H1 (cell line): ENCODE data around the gene BCAS1. TPM values are rescaled to one million over a fixed set of nuclear protein-coding genes. Genes with fewer than 3 reads are reported as not detected.

Source experiments
- CTCF ChIA-PET: fragments of 300-600 bp; sonication (Branson Sonifier 250); formaldehyde crosslinking; loops from one replicate; lab custom pipeline; 2021; ENCODE audit not compliant: partially characterized antibody; lab: Charles Lee
- POLR2A ChIA-PET: fragments of 300-600 bp; sonication (Branson Sonifier 250); formaldehyde crosslinking; loops from one replicate; lab custom pipeline; 2021; ENCODE audit warnings: inconsistent platforms; ENCODE audit not compliant: partially characterized antibody; lab: Charles Lee
- DNase-seq, 2 experiments: peaks; one replicate each; pipeline versions ENCODE4 v3.0.0 to v3.0.0-alpha.2; 2010 to 2022; ENCODE audit warnings: low spot score in 2 of 2, low read depth in 1 of 2, mixed read lengths in 1 of 2
- FAIRE-seq: peaks from 2 replicates; lab custom pipeline; 2011; peaks lifted over from hg19 to GRCh38; lab: Jason Lieb, UNC
- H2AFZ ChIP-seq: 2 replicates; pipeline ENCODE4 v1.8.1; 2012; ENCODE audit warnings: low read length, inconsistent platforms
- H2AK5ac ChIP-seq: 2 replicates; pipeline ENCODE4 v1.6.1; 2013; ENCODE audit warnings: low read depth, low read length
- H2BK120ac ChIP-seq: replicated peaks from 2 replicates; pipeline ENCODE3; 2013; ENCODE audit warnings: low read depth, low read length, inconsistent platforms
- H2BK12ac ChIP-seq: 2 replicates; pipeline ENCODE4 v1.6.1; 2013; ENCODE audit warnings: low read depth, low read length
- H2BK15ac ChIP-seq: 2 replicates; pipeline ENCODE4 v1.6.1; 2013; ENCODE audit warnings: low read length
- H2BK20ac ChIP-seq: 2 replicates; pipeline ENCODE4 v1.6.1; 2013; ENCODE audit warnings: low read length
- H2BK5ac ChIP-seq: 2 replicates; pipeline ENCODE4 v1.6.1; 2013; ENCODE audit warnings: low read depth, low read length
- H3K14ac ChIP-seq: 2 replicates; pipeline ENCODE4 v1.6.1; 2013; ENCODE audit warnings: inconsistent platforms; ENCODE audit not compliant: insufficient read length
- H3K18ac ChIP-seq: 2 replicates; pipeline ENCODE4 v1.6.1; 2013; ENCODE audit warnings: low read length; ENCODE audit errors: extremely low read depth
- H3K23ac ChIP-seq: 2 replicates; pipeline ENCODE4 v1.6.1; 2013; ENCODE audit warnings: inconsistent platforms; ENCODE audit not compliant: insufficient read length
- H3K23me2 ChIP-seq: 2 replicates; pipeline ENCODE4 v1.6.1; 2013; ENCODE audit warnings: low read depth, low read length
- H3K27ac ChIP-seq: 2 replicates; pipeline ENCODE4 v1.6.1; 2011; ENCODE audit warnings: low read depth, low read length, inconsistent platforms
- H3K27me3 ChIP-seq, 4 experiments: replicated peaks in 1 of 4; 1 replicate in 1 of 4; 2 replicates in 3 of 4; pipeline versions ENCODE4 v1.6.1 to v1.8.1; 2011 to 2013; ENCODE audit warnings: low read length in 3 of 4, mild to moderate bottlenecking in 3 of 4, inconsistent platforms in 2 of 4, mixed read lengths in 2 of 4, moderate library complexity in 1 of 4; ENCODE audit not compliant: control insufficient read depth in 3 of 4, insufficient read depth in 3 of 4; ENCODE audit errors: extremely low read depth in 1 of 4
- H3K36me3 ChIP-seq, 4 experiments: 2 replicates each; pipeline versions ENCODE4 v1.6.1 to v1.8.1; 2011 to 2013; ENCODE audit warnings: mild to moderate bottlenecking in 4 of 4, low read length in 3 of 4, moderate library complexity in 2 of 4, control low read depth in 1 of 4, inconsistent platforms in 1 of 4; ENCODE audit not compliant: insufficient read depth in 4 of 4, control insufficient read depth in 2 of 4
- H3K4ac ChIP-seq: replicated peaks from 2 replicates; pipeline ENCODE3; 2013; ENCODE audit warnings: low read length, low read depth, mixed read lengths, inconsistent platforms; ENCODE audit not compliant: insufficient read length
- H3K4me1 ChIP-seq, 4 experiments: replicated peaks in 1 of 4; 1 replicate in 1 of 4; 2 replicates in 3 of 4; pipeline versions ENCODE4 v1.6.1 to v1.8.1; 2011 to 2013; ENCODE audit warnings: low read length in 3 of 4, inconsistent platforms in 2 of 4, mixed read lengths in 1 of 4; ENCODE audit not compliant: insufficient read depth in 4 of 4, control insufficient read depth in 3 of 4
- H3K4me2 ChIP-seq, 2 experiments: 2 replicates each; pipeline versions ENCODE4 v1.6.1 to v1.8.1; 2011 to 2013; ENCODE audit warnings: low read depth in 2 of 2, low read length in 2 of 2, control low read depth in 1 of 2, inconsistent platforms in 1 of 2, mild to moderate bottlenecking in 1 of 2; ENCODE audit not compliant: insufficient read depth in 1 of 2
- H3K4me3 ChIP-seq, 4 experiments: fragments of 200-600, 300-600 bp in 1 of 4; sonication (generic), shearing (Covaris generic), sonication (Bioruptor Twin) in 1 of 4; 2 replicates each; pipeline versions ENCODE4 v1.5.1 to v1.8.1; 2011 to 2016; ENCODE audit warnings: low read length in 4 of 4, low read depth in 3 of 4, control low read depth in 2 of 4, inconsistent platforms in 2 of 4, mild to moderate bottlenecking in 2 of 4, mixed read lengths in 1 of 4, moderate library complexity in 1 of 4; ENCODE audit not compliant: insufficient read depth in 2 of 4; ENCODE audit errors: extremely low read depth in 1 of 4
- H3K56ac ChIP-seq: replicated peaks from 2 replicates; pipeline ENCODE3; 2013; ENCODE audit warnings: low read depth, mild to moderate bottlenecking, mixed read lengths, low read length, inconsistent platforms; ENCODE audit not compliant: insufficient read length
- H3K79me1 ChIP-seq: 2 replicates; pipeline ENCODE4 v1.6.1; 2013; ENCODE audit warnings: low read depth, low read length, control low read depth
- H3K79me2 ChIP-seq, 2 experiments: 2 replicates each; pipeline versions ENCODE4 v1.6.1 to v1.8.1; 2012 to 2013; ENCODE audit warnings: low read length in 2 of 2, mild to moderate bottlenecking in 2 of 2, inconsistent platforms in 1 of 2; ENCODE audit not compliant: insufficient read depth in 2 of 2, control insufficient read depth in 1 of 2
- H3K9ac ChIP-seq, 4 experiments: replicated peaks in 1 of 4; 1 replicate in 1 of 4; 2 replicates in 3 of 4; pipeline versions ENCODE4 v1.6.1 to v1.8.1; 2011 to 2013; ENCODE audit warnings: low read depth in 3 of 4, low read length in 3 of 4, control low read depth in 2 of 4, mild to moderate bottlenecking in 2 of 4, moderate library complexity in 2 of 4, inconsistent platforms in 1 of 4; ENCODE audit errors: extremely low read depth in 1 of 4
- H3K9me3 ChIP-seq, 2 experiments: 2 replicates each; pipeline versions ENCODE4 v1.6.1 to v1.8.1; 2012 to 2013; ENCODE audit warnings: mild to moderate bottlenecking in 2 of 2, moderate library complexity in 2 of 2, control low read depth in 1 of 2, inconsistent platforms in 1 of 2, low read depth in 1 of 2, low read length in 1 of 2, mixed read lengths in 1 of 2; ENCODE audit not compliant: insufficient read depth in 2 of 2
- H4K20me1 ChIP-seq, 2 experiments: replicated peaks in 1 of 2; 2 replicates each; pipeline versions ENCODE3 to v1.8.1; 2011 to 2013; ENCODE audit warnings: inconsistent platforms in 2 of 2, low read length in 2 of 2, mild to moderate bottlenecking in 1 of 2; ENCODE audit not compliant: insufficient read depth in 2 of 2, control insufficient read depth in 1 of 2
- H4K5ac ChIP-seq: 2 replicates; pipeline ENCODE4 v1.6.1; 2013; ENCODE audit warnings: low read length, low read depth, mixed read lengths, inconsistent platforms; ENCODE audit not compliant: insufficient read length
- H4K8ac ChIP-seq: 2 replicates; pipeline ENCODE4 v1.8.0; 2013; ENCODE audit warnings: mild to moderate bottlenecking, moderate library complexity, low read length, inconsistent platforms; ENCODE audit not compliant: insufficient read depth; ENCODE audit errors: extremely low read depth
- H4K91ac ChIP-seq: replicated peaks from 2 replicates; pipeline ENCODE3; 2013; ENCODE audit warnings: low read length, mixed read lengths, inconsistent platforms; ENCODE audit not compliant: insufficient read length
- EZH2 ChIP-seq: fragments of 200-600 bp; sonication (generic); IDR thresholded peaks from 2 replicates; pipeline ENCODE4 v1.7.1; 2012; ENCODE audit warnings: low read depth, mild to moderate bottlenecking, moderate library complexity, low read length, inconsistent platforms; ENCODE audit not compliant: severe bottlenecking
- TAF1 ChIP-seq: IDR thresholded peaks from 2 replicates; pipeline ENCODE4 v1.6.1; 2011; ENCODE audit warnings: mild to moderate bottlenecking, low read depth, low read length
- WGBS, 2 experiments: shearing (Covaris generic) in 1 of 2; methylation state at CpG; one replicate each; pipeline versions ENCODE4 v1.1.6 to v1.1.7; 2013 to 2015; ENCODE audit warnings: low lambda C conversion rate in 2 of 2, mixed read lengths in 2 of 2, inconsistent platforms in 1 of 2, low coverage in 1 of 2, missing lambda C conversion rate in 1 of 2; ENCODE audit not compliant: insufficient replicate concordance in 2 of 2, insufficient coverage in 1 of 2, insufficient read length in 1 of 2; ENCODE audit errors: extremely low coverage in 1 of 2, missing lambda C conversion rate in 1 of 2; 5-methylcytosine and 5-hydroxymethylcytosine counted together
- microRNA-seq, 2 experiments: library from miRNA; unstranded; fragments of <30 nt; microRNA quantifications; one replicate each; pipeline versions ENCODE4 to v1.2.0, GENCODE V29; 2016 to 2020; ENCODE audit warnings: borderline microRNAs expressed in 2 of 2, borderline number of aligned reads in 2 of 2, borderline replicate concordance in 1 of 2
- polyA plus RNA-seq, 7 experiments: library from polyadenylated mRNA; depleted of rRNA in 3 of 7; stranded (reverse) in 5 of 7; unstranded in 2 of 7; fragments of >200 nt in 5 of 7; fragments of 200-250 nt in 2 of 7; gene quantifications; 1 replicate in 5 of 7; 2 replicates in 1 of 7; 4 replicates in 1 of 7; pipeline versions ENCODE4 v1.2.1 to v1.2.3, GENCODE V29; 2011 to 2013; ENCODE audit warnings: missing spikeins in 2 of 7, mixed read lengths in 2 of 7
- small RNA-seq: library from polyadenylated mRNA; stranded (forward); fragments of <200 nt; extraction: miRNeasy Mini kit (QIAGEN cat#:217004); gene quantifications from one replicate; pipeline ENCODE3, GENCODE V24; 2013; ENCODE audit not compliant: insufficient read depth
- total RNA-seq: library from RNA; stranded (reverse); fragmentation: NEBNext Ultra II Directional; extraction: Animal tissue kit (Norgen Biotek cat#: 25700); gene quantifications from 2 replicates; pipeline ENCODE4 v1.2.1, GENCODE V29; 2021

The BCAS1 gene
- total and polyA plus RNA-seq, 2 of the 8 experiments (the other 6 are each of a cell fraction or from before 2014, with no cell fraction given): 0.06 to 0.19 TPM

- Histone ChIP-seq H2BK12ac (no peak overlapping the region), H3K4me3 (no peak overlapping the region), H2AFZ (no peak overlapping the region), H3K9ac (no peak overlapping the region), H4K5ac (no peak overlapping the region), H3K23me2 (no peaks in the 10 kb centered on the region), H3K79me1 (no peaks in the 10 kb centered on the region), H3K56ac (no peak overlapping the region), H4K8ac (no peak overlapping the region), H3K23ac (no peak overlapping the region), H3K4ac (no peak overlapping the region), H2BK15ac (no peak overlapping the region), H3K36me3 (no peaks in the 10 kb centered on the region), H3K79me2 (no peaks in the 10 kb centered on the region), H3K4me2 (no peak overlapping the region)
- POLR2A ChIA-PET: no interaction called here
- 87% methylated on average over 7 of the region's 8 CpGs; no CpG with 5 or more reads in 1 of the 2 experiments for WGBS, 2 experiments
- CTCF ChIA-PET: interaction anchor here (0.7 to 2.3 kb wide), 5 partner anchors 12 to 252 kb away, joined by 3 to 11 read pairs (median 3); no protein-coding TSS in a partner anchor
- TF ChIP-seq TAF1: no peak
- TF ChIP-seq EZH2: no peak
- TF ChIP-seq, all 59 proteins: peak for 0
- H3K4me1 ChIP-seq: peaks cover 8 to 17% (median 12%) of the 10 kb centered on the region in 4 experiments
- no peaks in the 10 kb centered on the region for H4K20me1 ChIP-seq
- no peak overlapping the region for H4K91ac ChIP-seq
- H3K9me3 ChIP-seq: peaks cover 0 to 2% of the 10 kb centered on the region in 2 experiments; a peak in 1 of 4 replicates
- H2AK5ac ChIP-seq: no peak overlapping the region
- no peak overlapping the region for H3K27ac ChIP-seq
- H2BK20ac ChIP-seq: no peak overlapping the region
- FAIRE-seq (no peak), DNase-seq (no peak)
- no peak overlapping the region for H3K18ac ChIP-seq
- H2BK120ac ChIP-seq: no peak overlapping the region
- no peak overlapping the region for H2BK5ac ChIP-seq
- no peaks in the 10 kb centered on the region; a peak in 1 of 7 replicates for H3K27me3 ChIP-seq
- no peak overlapping the region for H3K14ac ChIP-seq
These were observed 175.5 kb downstream of the BCAS1 start for GRCh38 chr20:53894707-53895384.

Small RNA genes lying within 50 kb of the gene (microRNA-seq; reads per million reads assigned to microRNA genes)
- 0 reads per million in 2 experiments for gene MIR4756

Small RNA genes lying within 50 kb of the gene (small RNA-seq; reads per million reads assigned to genes)
- not detected for gene MIR4756

Other genes starting within 250 kb of the BCAS1 start
- not detected in 2 replicates for gene CYP24A1, start 103.4 kb upstream of the BCAS1 start, total RNA-seq
- 0.08 TPM in 1 of 2 replicates, not detected in the other for gene CYP24A1, start 103.4 kb upstream of the BCAS1 start, polyA plus RNA-seq (2011; rRNA removed)
- 85.5 and 96.8 TPM in 2 replicates for gene PFDN4, start 137.5 kb upstream of the BCAS1 start, total RNA-seq
- gene PFDN4, start 137.5 kb upstream of the BCAS1 start, polyA plus RNA-seq (2011; rRNA removed): 15.3 and 41.9 TPM in 2 replicates